Coronary artery (tissue), 2 donors: ENCODE results near the gene SLC15A4.
A peak's percentile ranks its signal among the peaks of the same experiment; 100 is the strongest.

ENCODE experiments used
- DNase-seq: peaks from one replicate; pipeline ENCODE4 v3.0.0-alpha.2; 2017; ENCODE audit warnings: low spot score
- H3K27ac ChIP-seq, 2 donors: fragments of 200-600 bp; sonication (generic); one replicate each; pipeline ENCODE4 v1.5.1; 2016 to 2019
- H3K4me3 ChIP-seq: fragments of 200-600 bp; sonication (generic); 2 replicates; pipeline ENCODE4 v1.5.1; 2016; ENCODE audit warnings: mild to moderate bottlenecking, moderate library complexity
- CTCF ChIP-seq: fragments of 200-600 bp; sonication (generic); IDR thresholded peaks from one replicate; pipeline ENCODE4 v1.5.1; 2019; ENCODE audit warnings: antibody characterized with exemption

SLC15A4 gene

GRCh38 chr12:128823916-128824839 is at the start of gene SLC15A4:
Gene SLC15A4 (minus strand): TSS chr12:128823958. CDS start chr12:128823943, 15 bp downstream.
- peak; percentile 97 for DNase-seq
- Histone ChIP-seq H3K27ac (peak within 1 kb of the TSS; percentile 73 to 93), H3K4me3 (peak within 1 kb of the TSS; percentile 100)
- no peak for TF ChIP-seq CTCF

GRCh38 chr12:128872303-128872702 is 48.5 kb upstream of the SLC15A4 start:
- DNase-seq = no peak
- no peak for TF ChIP-seq CTCF
- Histone ChIP-seq H3K27ac (no peak overlapping the region), H3K4me3 (no peak overlapping the region)

- Histone ChIP-seq H3K4me3 (no peak overlapping the region), H3K27ac (no peak overlapping the region)
- TF ChIP-seq CTCF = no peak
- DNase-seq = no peak
These were observed 47.7 kb upstream of the SLC15A4 start for GRCh38 chr12:128871516-128871892.

- DNase-seq = no peak
- no peak overlapping the region for H3K27ac ChIP-seq
- no peak overlapping the region for H3K4me3 ChIP-seq
- TF ChIP-seq CTCF = no peak
These were observed 43.7 kb upstream of the SLC15A4 start for GRCh38 chr12:128867466-128867865.

GRCh38 chr12:128864516-128865186 is 40.9 kb upstream of the SLC15A4 start:
- Histone ChIP-seq H3K27ac (no peak overlapping the region), H3K4me3 (no peak overlapping the region)
- no peak for DNase-seq
- TF ChIP-seq CTCF = no peak

- Histone ChIP-seq H3K4me3 (no peak overlapping the region), H3K27ac (no peak overlapping the region)
- no peak for DNase-seq
- TF ChIP-seq CTCF = no peak
These were observed 40.2 kb upstream of the SLC15A4 start for GRCh38 chr12:128863957-128864356.
